HT-29 (cell line): ENCODE results near the gene TENT4A. TPM values are rescaled to one million over a fixed set of nuclear protein-coding genes. Genes with fewer than 3 reads are reported as not detected.

Experiments
- DNase-seq: peaks from one replicate; pipeline ENCODE4 v3.0.0-alpha.2; 2015; ENCODE audit warnings: low spot score
- total RNA-seq: library from RNA; depleted of rRNA; stranded (reverse); fragments of >200 nt; shearing (Covaris generic); gene quantifications from 2 replicates; pipeline ENCODE4 v1.2.3, GENCODE V29; 2014; rRNA removed

Gene TENT4A
- total RNA-seq, 1 experiment from 2014 or later: 36.5 TPM

- no peak for DNase-seq
Observed at GRCh38 chr5:6792911-6793471, 79.8 kb downstream of the TENT4A start.

GRCh38 chr5:6801236-6801635, 88.0 kb downstream of the TENT4A start:
- no peak for DNase-seq

- no peak for DNase-seq
Observed at GRCh38 chr5:6803981-6804550, 90.8 kb downstream of the TENT4A start.

- DNase-seq: no peak
Observed at GRCh38 chr5:6804766-6805501, 91.7 kb downstream of the TENT4A start.

- no peak for DNase-seq
Observed at GRCh38 chr5:6805841-6806240, 92.6 kb downstream of the TENT4A start.

Other genes starting within 250 kb of the TENT4A start
- 76.7 and 83.3 TPM in 2 replicates for gene NSUN2, start 80.4 kb upstream of the TENT4A start, total RNA-seq
- gene SRD5A1, start 80.0 kb upstream of the TENT4A start, total RNA-seq: 41.9 and 67.3 TPM in 2 replicates